Right cardiac atrium (tissue), 5 donors: ENCODE results near the gene AGBL3. TPM values are rescaled to one million over a fixed set of nuclear protein-coding genes. Genes with fewer than 3 reads are reported as not detected.
"Not testable (repeated sequence)": the region's sequence is repeated elsewhere in the genome, so short reads cannot be mapped to it uniquely, and the experiment has no call there.

Experiments used
- ATAC-seq, 2 donors: fragments of 200-7000 bp; cut with Tn5 transposase; one replicate each; pipeline versions ENCODE4 v1.8.0 to v1.9.1; 2020; ENCODE audit warnings: moderate library complexity in 2 of 2, mild to moderate bottlenecking in 1 of 2
- DNase-seq, 3 donors: peaks; one replicate each; pipeline ENCODE4 v3.0.0-alpha.2; 2020
- H3K27ac ChIP-seq: one replicate; pipeline ENCODE4 v1.5.1; 2013; ENCODE audit warnings: mild to moderate bottlenecking, low read length, control low read depth, moderate library complexity
- H3K27me3 ChIP-seq: one replicate; pipeline ENCODE4 v1.6.1; 2013; ENCODE audit not compliant: control insufficient read depth, insufficient read depth
- H3K4me1 ChIP-seq: one replicate; pipeline ENCODE4 v1.6.1; 2013; ENCODE audit warnings: low read length; ENCODE audit not compliant: control insufficient read depth, insufficient read depth
- H3K4me3 ChIP-seq: one replicate; pipeline ENCODE4 v1.5.1; 2013; ENCODE audit warnings: low read length, control low read depth
- H3K9me3 ChIP-seq: one replicate; pipeline ENCODE4 v1.6.1; 2013; ENCODE audit warnings: low read length; ENCODE audit not compliant: control insufficient read depth
- WGBS: extraction: QIAGEN DNeasy Blood & Tissue Kit; methylation state at CpG from one replicate; pipeline ENCODE4 v1.1.7; 2013; 5-methylcytosine and 5-hydroxymethylcytosine counted together
- intact Hi-C, 4 donors: fragments of 100-400 bp; cut with DNase I; formaldehyde crosslinking; loops; one replicate each; pipeline versions ENCODE4 v1.11.0 to v1.14.0; 2022 to 2023
- polyA plus RNA-seq: library from polyadenylated mRNA; stranded (reverse); fragments of 200-250 nt; gene quantifications from one replicate; pipeline ENCODE4 v1.2.3, GENCODE V29; 2013
- total RNA-seq, 4 donors: library from RNA; stranded (reverse); fragmentation: NEBNext Ultra II Directional; extraction: Animal tissue kit (Norgen Biotek cat#: 25700); gene quantifications; one replicate each; pipeline ENCODE4 v1.2.1, GENCODE V29; 2021
- donor health status: healthy with polysubstance abuse.
- donor health status: DM: no; HTN: yes; CAD: no.
- donor health status: DM: no; HTN: no; CAD: no.
- donor health status: DM: no; HTN: yes; CAD: no; lungs with severe emphysema.
- donor health status: DM: yes; HTN: yes; CAD: no.

AGBL3 gene
- total and polyA plus RNA-seq, 5 donors = 0.81 to 3.4 (median 1.8) TPM

DNA sequence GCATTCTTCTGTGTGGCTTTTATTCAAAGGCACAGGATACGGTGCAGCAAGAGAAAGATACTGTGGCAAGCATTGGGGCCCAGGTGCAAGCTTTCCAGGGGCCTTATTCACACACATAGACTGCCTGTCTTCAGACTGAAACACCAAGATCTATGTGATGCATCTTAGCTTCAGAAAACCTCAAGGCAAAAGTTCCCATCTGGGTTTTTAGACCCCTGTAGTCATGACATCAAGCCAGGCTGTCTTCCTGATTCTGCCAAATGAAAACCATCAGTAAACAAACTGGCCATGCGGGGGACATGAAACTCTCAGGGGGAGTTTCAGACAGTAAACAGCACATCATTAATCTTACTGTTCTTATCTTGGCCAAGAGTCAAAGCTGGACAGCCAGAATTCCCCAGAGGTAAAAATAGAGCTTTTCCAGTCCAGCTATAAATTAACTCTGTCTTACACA is 9.8 kb downstream of the AGBL3 start:
- no peak for ATAC-seq

DNA sequence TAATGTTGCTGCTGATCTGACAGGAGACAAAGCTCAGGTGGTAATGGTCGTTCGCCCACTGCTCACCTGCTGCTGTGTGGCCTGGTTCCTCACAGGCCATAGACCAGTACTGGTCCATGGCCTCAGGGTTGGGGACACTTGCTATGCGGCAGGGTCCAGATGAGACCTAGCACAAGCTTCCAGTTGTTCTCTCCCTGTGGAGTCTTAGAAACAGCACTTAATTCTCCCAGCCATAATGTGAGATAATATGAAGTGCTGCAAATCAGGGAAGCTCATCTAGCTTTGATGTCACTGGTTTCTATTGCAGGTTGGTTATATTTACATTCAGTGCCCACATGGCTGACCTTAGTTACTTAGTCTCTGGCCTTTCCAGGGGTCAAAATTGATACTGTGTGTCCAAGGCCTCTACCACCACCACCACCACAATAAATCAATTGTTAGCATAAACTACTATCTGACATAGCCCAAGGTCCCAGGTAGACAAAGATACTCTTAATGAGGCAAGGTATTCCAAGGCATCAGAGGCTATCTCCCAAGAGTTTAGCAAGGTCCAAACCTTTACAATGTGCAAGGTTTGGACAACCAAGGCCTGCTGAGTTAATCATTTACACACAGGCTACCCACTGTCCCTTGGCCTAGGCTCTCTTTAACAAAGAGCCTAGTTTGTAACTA is 11.0 kb downstream of the AGBL3 start:
- ATAC-seq = no peak
- DNase-seq = no peak
- intact Hi-C loops = loop anchor here in 1 of 4 donors (10.0 kb wide), 1 partner anchor 167 kb away; no protein-coding TSS in a partner anchor
- Histone ChIP-seq H3K9me3 (no peaks in the 10 kb centered on the region), H3K4me3 (no peak overlapping the region), H3K4me1 (no peaks in the 10 kb centered on the region), H3K27me3 (no peaks in the 10 kb centered on the region), H3K27ac (no peak overlapping the region)
- 96% methylated on average over 3 of the region's 3 CpGs for WGBS

More for the DNA sequence above, 9.8 kb downstream of the AGBL3 start:
- Histone ChIP-seq H3K4me3 (no peak overlapping the region), H3K4me1 (no peaks in the 10 kb centered on the region), H3K27me3 (no peaks in the 10 kb centered on the region), H3K9me3 (no peaks in the 10 kb centered on the region), H3K27ac (no peak overlapping the region)
- intact Hi-C loops = loop anchor here in 1 of 4 donors (10.0 kb wide), 1 partner anchor 169 kb away; no protein-coding TSS in a partner anchor
- whole genome bisulfite sequencing = 37% methylated on average over 2 of the region's 2 CpGs
- DNase-seq = no peak

DNA sequence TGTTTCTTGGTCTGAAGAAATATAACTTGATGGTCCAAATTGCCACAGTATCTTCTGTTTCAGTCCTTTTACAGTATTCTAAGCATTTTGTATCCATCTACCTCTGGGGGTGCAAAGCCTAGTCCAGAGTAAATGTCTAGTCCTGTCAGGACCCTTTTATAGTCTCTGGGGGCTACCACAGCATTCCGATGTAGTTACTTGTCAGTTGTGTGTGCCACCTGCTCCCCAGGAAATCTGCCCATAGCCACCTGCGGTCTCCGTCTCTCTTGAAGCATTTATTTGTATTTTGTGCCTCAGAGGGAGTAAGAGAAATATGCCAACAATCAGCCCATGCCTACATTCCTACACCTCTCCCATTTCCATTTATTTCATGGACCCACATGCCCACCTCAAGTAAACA is 12.8 kb downstream of the AGBL3 start:
- DNase-seq = no peak
- intact Hi-C loops = loop anchor here in 1 of 4 donors (10.0 kb wide), 1 partner anchor 166 kb away; no protein-coding TSS in a partner anchor
- Histone ChIP-seq H3K4me3 (no peak overlapping the region), H3K27me3 (no peaks in the 10 kb centered on the region), H3K4me1 (no peaks in the 10 kb centered on the region), H3K27ac (no peak overlapping the region), H3K9me3 (no peaks in the 10 kb centered on the region)
- no peak for ATAC-seq
- 97% methylated on average over 3 of the region's 3 CpGs for WGBS

DNA sequence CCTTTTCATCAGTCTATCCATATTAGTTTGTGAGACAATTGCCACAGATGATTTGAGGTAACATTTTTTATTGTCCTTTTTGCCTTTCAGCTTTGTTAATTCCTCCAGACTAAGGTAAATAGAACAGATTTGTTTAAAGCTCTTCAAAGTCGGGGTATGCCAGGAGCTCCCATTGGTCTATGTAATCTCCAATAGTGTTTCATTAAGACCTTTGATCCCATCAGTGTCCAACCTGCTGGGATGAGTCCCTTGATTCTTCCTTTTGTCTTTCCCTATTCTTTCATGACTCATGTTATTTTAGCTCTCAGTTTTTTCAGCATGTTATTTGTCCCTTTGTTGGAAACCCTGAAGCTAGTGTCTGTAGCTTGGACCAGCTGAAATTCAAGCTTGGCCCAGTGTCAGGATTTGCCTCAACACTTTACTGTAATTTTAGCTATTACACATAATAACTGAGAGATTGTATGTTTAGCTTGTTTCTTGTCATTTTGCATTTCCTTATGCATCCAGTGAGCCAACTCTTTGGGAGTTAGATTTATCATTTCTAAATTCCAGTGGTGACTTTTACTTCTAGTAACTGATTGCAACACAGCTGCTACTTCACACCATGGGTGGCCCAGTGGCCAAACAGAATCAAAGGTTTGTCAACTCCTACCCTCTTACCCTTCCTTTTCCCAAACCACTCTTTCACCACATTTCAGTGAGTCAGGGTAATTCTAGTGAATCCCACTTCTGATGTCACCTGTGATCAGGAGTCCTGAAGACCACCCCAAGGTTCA is 15.3 kb downstream of the AGBL3 start:
- Histone ChIP-seq H3K27me3 (no peaks in the 10 kb centered on the region), H3K9me3 (no peaks in the 10 kb centered on the region), H3K4me1 (no peaks in the 10 kb centered on the region), H3K4me3 (no peak overlapping the region), H3K27ac (no peak overlapping the region)
- 96% methylated on average over 1 of the region's 1 CpG for WGBS
- intact Hi-C loops = no loop called here
- no peak for DNase-seq
- no peak for ATAC-seq

DNA sequence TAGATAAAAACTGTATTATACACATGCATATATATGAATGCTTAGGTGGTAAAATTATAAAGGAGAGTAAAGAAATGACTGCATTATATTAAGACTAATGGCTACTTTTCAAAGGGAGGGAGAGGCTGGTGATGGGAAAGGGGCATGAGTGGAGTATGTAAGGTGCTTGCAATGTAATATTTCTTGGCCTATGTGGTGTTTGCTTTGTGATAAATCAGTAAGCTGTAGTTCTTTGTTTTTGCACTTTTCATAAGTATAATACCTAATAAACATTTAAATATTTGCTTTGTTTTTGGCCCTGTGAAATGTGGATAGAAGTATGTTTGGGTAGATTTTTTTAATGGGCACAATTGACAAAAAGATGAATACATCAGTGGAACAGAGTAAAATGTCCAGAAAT is 25.9 kb downstream of the AGBL3 start:
- ATAC-seq (no peak), DNase-seq (no peak)
- no peak overlapping the region for H3K4me3 ChIP-seq
- no peaks in the 10 kb centered on the region for H3K9me3 ChIP-seq
- H3K27ac ChIP-seq = no peak overlapping the region
- no peaks in the 10 kb centered on the region for H3K4me1 ChIP-seq
- H3K27me3 ChIP-seq = no peaks in the 10 kb centered on the region
- intact Hi-C loops = no loop called here

DNA sequence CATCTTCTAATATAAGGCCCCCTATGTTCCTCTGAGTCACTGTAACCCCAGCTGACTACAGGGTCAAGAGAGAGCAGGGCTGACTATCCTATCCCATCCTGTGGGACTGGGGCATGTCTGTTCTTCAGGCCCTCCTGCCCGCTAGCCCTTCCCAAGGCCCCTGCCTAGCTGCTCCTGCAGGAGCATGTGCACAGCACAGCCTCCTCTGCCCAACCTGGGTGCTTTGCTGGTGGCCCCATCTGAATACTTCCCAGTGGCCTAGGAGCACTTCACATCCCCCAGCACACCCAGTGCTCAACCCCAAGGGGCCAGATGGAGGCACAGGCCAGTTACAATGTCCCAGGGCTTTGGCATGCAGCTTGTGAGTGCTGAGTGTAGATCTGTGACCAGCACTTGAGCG is 37.3 kb downstream of the AGBL3 start:
- H3K27ac ChIP-seq = no peak overlapping the region
- ATAC-seq = no peak
- no peaks in the 10 kb centered on the region for H3K9me3 ChIP-seq
- no peaks in the 10 kb centered on the region for H3K27me3 ChIP-seq
- H3K4me1 ChIP-seq = no peaks in the 10 kb centered on the region
- intact Hi-C loops = no loop called here
- no peak overlapping the region for H3K4me3 ChIP-seq
- no peak for DNase-seq
- 96% methylated on average over 2 of the region's 2 CpGs for WGBS

DNA sequence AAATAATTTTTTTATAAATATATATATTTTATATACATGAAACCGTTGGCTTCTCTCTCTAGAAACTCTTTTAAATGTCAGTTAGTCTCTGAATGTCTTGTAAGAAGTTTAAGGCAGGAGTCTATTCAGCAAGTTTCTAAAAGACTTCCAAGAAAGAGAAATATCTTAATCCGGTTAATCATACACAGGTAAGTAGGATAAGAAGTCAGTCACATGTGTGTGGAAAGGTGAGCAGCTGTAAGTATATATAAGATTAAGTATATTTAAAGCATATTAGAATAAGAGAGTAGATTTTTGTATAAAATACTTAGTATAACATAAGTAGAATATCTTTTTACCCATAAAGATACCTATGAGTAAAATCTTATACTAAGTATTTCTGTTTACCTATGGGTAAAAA is 48.9 kb downstream of the AGBL3 start:
- no peak overlapping the region for H3K27ac ChIP-seq
- intact Hi-C loops = no loop called here
- ATAC-seq = no peak

DNA sequence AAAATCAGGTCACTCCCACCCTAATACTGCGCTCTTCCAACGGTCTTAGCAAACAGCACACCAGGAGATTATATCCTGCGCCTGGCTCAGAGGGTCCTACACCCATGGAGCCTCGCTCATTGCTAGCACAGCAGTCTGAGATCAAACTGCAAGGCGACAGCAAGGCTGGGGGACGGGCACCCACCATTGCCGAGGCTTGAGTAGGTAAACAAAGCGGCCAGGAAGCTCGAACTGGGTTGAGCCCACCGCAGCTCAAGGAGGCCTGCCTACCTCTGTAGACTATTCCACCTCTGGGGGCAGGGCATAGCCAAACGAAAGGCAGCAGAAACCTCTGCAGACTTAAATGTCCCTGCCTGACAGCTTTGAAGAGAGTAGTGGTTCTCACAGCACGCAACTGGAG is 80.7 kb downstream of the AGBL3 start:
- H3K4me1 ChIP-seq, H3K27ac ChIP-seq, intact Hi-C loops, H3K4me3 ChIP-seq, H3K27me3 ChIP-seq, H3K9me3 ChIP-seq, ATAC-seq: not testable (repeated sequence)
- WGBS = 94% methylated on average over 12 of the region's 12 CpGs
- peak in 1 of 3 donors; percentile 25 for DNase-seq

More for the DNA sequence above, 48.9 kb downstream of the AGBL3 start:
- Histone ChIP-seq H3K9me3 (no peaks in the 10 kb centered on the region), H3K4me1 (no peaks in the 10 kb centered on the region), H3K27me3 (no peaks in the 10 kb centered on the region), H3K4me3 (no peak overlapping the region)
- 82% methylated on average over 2 of the region's 2 CpGs for WGBS
- DNase-seq = no peak

DNA sequence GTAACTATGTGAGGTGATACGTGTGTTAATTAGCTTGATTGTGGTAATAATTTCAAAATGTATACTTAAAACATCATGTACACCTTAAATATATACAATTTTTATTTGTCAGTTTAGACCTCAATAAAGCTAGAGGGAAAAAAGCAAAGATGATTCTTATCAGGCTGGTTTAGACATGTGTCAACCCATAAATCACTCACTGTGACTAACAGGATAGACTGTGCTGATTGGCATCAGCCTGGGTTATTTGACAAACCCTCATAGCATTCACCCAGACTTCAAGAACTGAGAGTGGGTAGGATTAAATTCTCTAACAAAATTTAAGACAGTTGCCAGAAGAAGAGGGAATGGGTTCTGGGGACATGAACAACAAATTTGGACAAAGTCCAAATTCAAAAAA is 87.8 kb downstream of the AGBL3 start:
- Histone ChIP-seq H3K9me3 (no peaks in the 10 kb centered on the region), H3K27ac (no peak overlapping the region), H3K4me3 (no peak overlapping the region), H3K4me1 (no peaks in the 10 kb centered on the region), H3K27me3 (no peaks in the 10 kb centered on the region)
- ATAC-seq = no peak
- intact Hi-C loops = no loop called here
- DNase-seq = no peak
- 99% methylated on average over 1 of the region's 1 CpG for WGBS

DNA sequence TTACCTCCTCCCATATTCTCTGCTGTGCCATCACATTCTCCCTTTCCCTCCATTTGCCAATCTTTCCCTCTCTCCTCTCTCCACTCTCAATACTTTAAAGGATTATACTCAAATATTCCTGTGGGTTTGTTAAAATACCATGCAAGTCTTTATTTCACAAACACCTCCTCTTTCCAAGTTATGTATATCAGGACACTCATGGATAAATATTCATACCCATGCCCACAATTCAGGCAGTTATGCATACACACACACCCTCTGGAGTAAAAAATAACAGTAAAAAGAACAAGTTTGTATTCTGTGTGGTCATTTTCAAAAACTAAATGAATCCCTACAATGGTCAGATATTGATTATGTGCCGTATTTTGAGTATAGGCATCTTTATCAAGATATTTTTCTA is 88.2 kb downstream of the AGBL3 start:
- no peak overlapping the region for H3K27ac ChIP-seq
- H3K4me3 ChIP-seq = no peak overlapping the region
- ATAC-seq = no peak
- intact Hi-C loops = no loop called here
- WGBS = 49% methylated on average over 1 of the region's 1 CpG
- no peaks in the 10 kb centered on the region for H3K9me3 ChIP-seq
- no peak for DNase-seq
- no peaks in the 10 kb centered on the region for H3K4me1 ChIP-seq
- H3K27me3 ChIP-seq = no peaks in the 10 kb centered on the region

DNA sequence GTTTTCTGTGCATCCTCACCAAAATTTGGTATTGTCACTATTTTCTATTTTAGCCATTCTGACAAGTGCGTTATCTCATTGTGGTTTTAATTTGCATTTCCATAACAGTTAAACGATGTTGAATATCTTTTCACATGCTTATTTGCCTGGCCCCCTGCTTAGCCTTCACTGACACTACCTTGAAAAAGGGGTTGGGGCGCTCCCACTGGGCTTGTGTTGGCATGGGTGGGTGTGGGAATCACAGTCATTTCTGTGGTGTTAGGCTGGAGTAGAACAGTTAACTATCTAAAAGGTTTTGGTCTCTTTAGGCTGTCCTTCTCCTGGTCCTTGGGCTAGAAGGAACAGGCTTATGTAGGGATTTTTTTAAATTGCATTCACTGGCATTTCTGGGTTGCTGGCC is 89.4 kb downstream of the AGBL3 start:
- 75% methylated on average over 3 of the region's 3 CpGs for WGBS
- ATAC-seq (no peak), DNase-seq (no peak)
- no peaks in the 10 kb centered on the region for H3K9me3 ChIP-seq
- intact Hi-C loops = no loop called here
- H3K27me3 ChIP-seq = no peaks in the 10 kb centered on the region
- no peak overlapping the region for H3K4me3 ChIP-seq
- no peaks in the 10 kb centered on the region for H3K4me1 ChIP-seq
- no peak overlapping the region for H3K27ac ChIP-seq
